Skin of body (tissue), 2 donors: Measurements from ENCODE around the gene KCNQ1OT1. TPM values are rescaled to one million over a fixed set of nuclear protein-coding genes. Genes with fewer than 3 reads are reported as not detected.
"Not testable (repeated sequence)": the region's sequence is repeated elsewhere in the genome, so short reads cannot be mapped to it uniquely, and the experiment has no call there.

ENCODE experiments used
- DNase-seq: peaks from one replicate; lab custom pipeline; 2025; lab: John Stamatoyannopoulos, UW
- total RNA-seq: library from RNA; depleted of rRNA; stranded (reverse); fragments of >200 nt; gene quantifications from one replicate; pipeline ENCODE4 v1.2.3, GENCODE V29; 2014

Gene KCNQ1OT1
- total RNA-seq, 1 donor from 2014 or later, result 12.0 TPM

GRCh38 chr11:2655016-2655719 lies 44.6 kb downstream of the KCNQ1OT1 start:
- DNase-seq, result no peak

GRCh38 chr11:2653930-2654739 lies 45.7 kb downstream of the KCNQ1OT1 start:
- DNase-seq, result peak; percentile 2

GRCh38 chr11:2653198-2653551 lies 46.6 kb downstream of the KCNQ1OT1 start:
- no peak for DNase-seq

- peak; percentile 53 for DNase-seq
Observed at GRCh38 chr11:2652333-2653197, 47.2 kb downstream of the KCNQ1OT1 start.

- DNase-seq, result no peak
Observed at GRCh38 chr11:2651826-2652271, 47.9 kb downstream of the KCNQ1OT1 start.

GRCh38 chr11:2651054-2651617 lies 48.7 kb downstream of the KCNQ1OT1 start:
- DNase-seq, result no peak

- no peak for DNase-seq
Observed at GRCh38 chr11:2650343-2650867, 49.4 kb downstream of the KCNQ1OT1 start.

GRCh38 chr11:2649848-2650247 lies 49.9 kb downstream of the KCNQ1OT1 start:
- no peak for DNase-seq

- DNase-seq, result no peak
Observed at GRCh38 chr11:2649400-2649799, 50.4 kb downstream of the KCNQ1OT1 start.

- no peak for DNase-seq
Observed at GRCh38 chr11:2647953-2648352, 51.8 kb downstream of the KCNQ1OT1 start.

GRCh38 chr11:2647167-2647566 lies 52.6 kb downstream of the KCNQ1OT1 start:
- no peak for DNase-seq

GRCh38 chr11:2645779-2646118 lies 54.0 kb downstream of the KCNQ1OT1 start:
- no peak for DNase-seq

GRCh38 chr11:2644844-2645778 lies 54.7 kb downstream of the KCNQ1OT1 start:
- no peak for DNase-seq

- no peak for DNase-seq
Observed at GRCh38 chr11:2643746-2644145, 56.0 kb downstream of the KCNQ1OT1 start.

GRCh38 chr11:2641623-2642022 lies 58.2 kb downstream of the KCNQ1OT1 start:
- no peak for DNase-seq

- DNase-seq, result not testable (repeated sequence)
Observed at GRCh38 chr11:2639763-2640162, 60.0 kb downstream of the KCNQ1OT1 start.

GRCh38 chr11:2631161-2631560 lies 68.6 kb downstream of the KCNQ1OT1 start:
- no peak for DNase-seq

GRCh38 chr11:2630679-2631078 lies 69.1 kb downstream of the KCNQ1OT1 start:
- DNase-seq, result no peak

- no peak for DNase-seq
Observed at GRCh38 chr11:2625183-2625582, 74.6 kb downstream of the KCNQ1OT1 start.

- no peak for DNase-seq
Observed at GRCh38 chr11:2621894-2622293, 77.9 kb downstream of the KCNQ1OT1 start.
